Measurements from ENCODE around the gene GOLGB1.

DNA sequence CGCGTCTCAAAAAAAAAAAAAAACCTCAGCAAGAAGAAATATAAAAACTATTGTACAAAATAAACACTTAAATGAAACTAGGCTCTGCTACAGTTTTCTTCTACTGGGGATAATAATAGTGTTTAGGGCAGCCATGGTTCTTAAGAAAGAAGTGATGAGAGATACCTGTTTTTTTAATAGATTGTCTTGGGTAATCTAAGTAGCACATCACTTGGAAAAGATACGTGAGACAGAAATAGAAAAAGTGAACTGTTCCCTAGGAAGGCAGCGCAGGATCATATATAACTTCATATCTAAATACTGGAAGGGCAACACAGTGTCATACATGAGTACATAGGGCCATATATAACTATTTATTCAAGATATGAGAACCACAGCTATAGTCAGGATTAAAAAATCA, 11.9 kb downstream of the GOLGB1 start:
- no peak for TF ChIP-seq EGR1 (IDR thresholded peaks at IDR 0.05; ENCODE audit: low read depth)
- TF ChIP-seq, protein P1, sequence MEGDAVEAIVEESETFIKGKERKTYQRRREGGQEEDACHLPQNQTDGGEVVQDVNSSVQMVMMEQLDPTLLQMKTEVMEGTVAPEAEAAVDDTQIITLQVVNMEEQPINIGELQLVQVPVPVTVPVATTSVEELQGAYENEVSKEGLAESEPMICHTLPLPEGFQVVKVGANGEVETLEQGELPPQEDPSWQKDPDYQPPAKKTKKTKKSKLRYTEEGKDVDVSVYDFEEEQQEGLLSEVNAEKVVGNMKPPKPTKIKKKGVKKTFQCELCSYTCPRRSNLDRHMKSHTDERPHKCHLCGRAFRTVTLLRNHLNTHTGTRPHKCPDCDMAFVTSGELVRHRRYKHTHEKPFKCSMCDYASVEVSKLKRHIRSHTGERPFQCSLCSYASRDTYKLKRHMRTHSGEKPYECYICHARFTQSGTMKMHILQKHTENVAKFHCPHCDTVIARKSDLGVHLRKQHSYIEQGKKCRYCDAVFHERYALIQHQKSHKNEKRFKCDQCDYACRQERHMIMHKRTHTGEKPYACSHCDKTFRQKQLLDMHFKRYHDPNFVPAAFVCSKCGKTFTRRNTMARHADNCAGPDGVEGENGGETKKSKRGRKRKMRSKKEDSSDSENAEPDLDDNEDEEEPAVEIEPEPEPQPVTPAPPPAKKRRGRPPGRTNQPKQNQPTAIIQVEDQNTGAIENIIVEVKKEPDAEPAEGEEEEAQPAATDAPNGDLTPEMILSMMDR (IDR thresholded peaks at IDR 0.05 in 2 of 3, conservative IDR thresholded peaks at IDR 0.05 in 1 of 3; ENCODE audit: borderline replicate concordance in 1 of 3, insufficient read depth in 1 of 3, low read depth in 2 of 3, low read length in 2 of 3), result no peak
